Mammary epithelial cell (primary cell): ENCODE data around the gene EARS2.

Experiments
- CTCF ChIP-seq, 2 donors: IDR thresholded peaks in 1 of 2; conservative IDR thresholded peaks in 1 of 2; 2 replicates each; pipeline ENCODE4 v1.5.1; 2011 to 2012; ENCODE audit warnings: inconsistent platforms in 2 of 2, low read length in 2 of 2, mild to moderate bottlenecking in 2 of 2, control low read depth in 1 of 2, low read depth in 1 of 2; ENCODE audit not compliant: insufficient read depth in 1 of 2; ENCODE audit errors: extremely low read depth in 1 of 2
- EZH2 ChIP-seq: IDR thresholded peaks from 2 replicates; pipeline ENCODE4 v1.6.1; 2012; ENCODE audit warnings: low read length, inconsistent platforms, borderline replicate concordance

GRCh38 chr16:23499801-23500200 lies 57.3 kb downstream of the EARS2 start:
- no peak for TF ChIP-seq CTCF (conservative IDR thresholded peaks at IDR 0.05 in 1 of 2, IDR thresholded peaks at IDR 0.05 in 1 of 2; ENCODE audit: extremely low read depth in 1 of 2, insufficient read depth in 1 of 2, low read depth in 1 of 2, low read length in 2 of 2)
- TF ChIP-seq EZH2 = no peak
